ENCODE measurements around the gene SNCAIP. TPM values are rescaled to one million over a fixed set of nuclear protein-coding genes. Genes with fewer than 3 reads are reported as not detected.

SNCAIP gene
- total and polyA plus RNA-seq, 2 experiments from 2014 or later: 6.1 to 11.9 TPM

- peaks cover 3% of the 10 kb centered on the region; the same call in 1 of the 2 replicates for H3K4me1 ChIP-seq (ENCODE audit: insufficient read depth)
- no peak overlapping the region for H2AFZ ChIP-seq
- no peaks in the 10 kb centered on the region for H3K9me2 ChIP-seq (ENCODE audit: insufficient read depth)
- no peak for ATAC-seq
- H3F3A ChIP-seq (replicated peaks; ENCODE audit: low read depth): no peaks in the 10 kb centered on the region
- no peaks in the 10 kb centered on the region for H3K9me3 Mint-ChIP-seq
- no peak overlapping the region for H3K27ac Mint-ChIP-seq
- H3K79me2 ChIP-seq (replicated peaks; ENCODE audit: insufficient read depth): no peaks in the 10 kb centered on the region
- H3K4me2 ChIP-seq: no peak overlapping the region
- H4K20me1 ChIP-seq (replicated peaks; ENCODE audit: insufficient read depth): no peaks in the 10 kb centered on the region
- no peak for DNase-seq (ENCODE audit: low spot score)
- no peak overlapping the region for H3K4me3 Mint-ChIP-seq
- H3K27me3 Mint-ChIP-seq (ENCODE audit: insufficient read depth, low read depth, poor library complexity): peaks cover 2% of the 10 kb centered on the region
- H3K36me3 Mint-ChIP-seq (ENCODE audit: low read depth): no peaks in the 10 kb centered on the region
- H3K36me3 ChIP-seq (ENCODE audit: insufficient read depth): no peaks in the 10 kb centered on the region
- peaks cover 10% of the 10 kb centered on the region for H3K4me1 Mint-ChIP-seq
- no peaks in the 10 kb centered on the region for H3K27me3 ChIP-seq (ENCODE audit: insufficient read depth)
- no peak overlapping the region for H3K4me3 ChIP-seq
- TF ChIP-seq REST (IDR thresholded peaks at IDR 0.05; ENCODE audit: unreplicated experiment): no peak
- TF ChIP-seq STAT1 (IDR thresholded peaks at IDR 0.05; ENCODE audit: unreplicated experiment): no peak
- no peak for TF ChIP-seq ZNF114 (CRISPR knock-in tag; IDR thresholded peaks at IDR 0.05)
- TF ChIP-seq EZH2phosphoT487 (IDR thresholded peaks at IDR 0.05; ENCODE audit: unreplicated experiment): no peak
- no peak for TF ChIP-seq NANOG (IDR thresholded peaks at IDR 0.05; ENCODE audit: borderline replicate concordance)
- no peak for TF ChIP-seq POLR2AphosphoS5 (IDR thresholded peaks at IDR 0.05; ENCODE audit: low read depth)
- TF ChIP-seq CREB1 (CRISPR knock-in tag; IDR thresholded peaks at IDR 0.05; ENCODE audit: low read depth): no peak
- no peak for TF ChIP-seq JUNB (IDR thresholded peaks at IDR 0.05; ENCODE audit: unreplicated experiment)
- no peak for TF ChIP-seq CTCF (conservative IDR thresholded peaks at IDR 0.05; ENCODE audit: low read depth in 2 of 2)
- no peak for TF ChIP-seq ZNF331 (CRISPR knock-in tag; IDR thresholded peaks at IDR 0.05; ENCODE audit: low read depth)
- no peak for TF ChIP-seq EZH2 (IDR thresholded peaks at IDR 0.05; ENCODE audit: low read depth, unreplicated experiment)
- no peak for TF ChIP-seq ZNF462 (CRISPR knock-in tag; IDR thresholded peaks at IDR 0.05)
- TF ChIP-seq ETS1 (IDR thresholded peaks at IDR 0.05): no peak
- H3K27ac ChIP-seq (ENCODE audit: low read depth): no peak overlapping the region
These were observed 145.3 kb downstream of the SNCAIP start for GRCh38 chr5:122457178-122457826.

Measured in GM23338 (cell line).